Inflammatory macrophage (primary cell): ENCODE measurements around the gene CYLC2.

Source experiments
- DNase-seq, 2 donors: peaks; one replicate each; pipeline ENCODE4 v3.0.0-alpha.2; 2020 to 2022
- total RNA-seq, 18 experiments: gene quantifications; one replicate each; lab custom pipeline; 2026; ENCODE audit warnings: mixed read lengths in 6 of 18, inconsistent platforms in 2 of 18; lab: John Stamatoyannopoulos, UW

CYLC2 gene, protein sequence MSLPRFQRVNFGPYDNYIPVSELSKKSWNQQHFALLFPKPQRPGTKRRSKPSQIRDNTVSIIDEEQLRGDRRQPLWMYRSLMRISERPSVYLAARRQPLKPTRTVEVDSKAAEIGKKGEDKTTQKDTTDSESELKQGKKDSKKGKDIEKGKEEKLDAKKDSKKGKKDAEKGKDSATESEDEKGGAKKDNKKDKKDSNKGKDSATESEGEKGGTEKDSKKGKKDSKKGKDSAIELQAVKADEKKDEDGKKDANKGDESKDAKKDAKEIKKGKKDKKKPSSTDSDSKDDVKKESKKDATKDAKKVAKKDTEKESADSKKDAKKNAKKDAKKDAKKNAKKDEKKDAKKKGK
- total RNA-seq, result 0 to 0.11 (median 0) reads per million in 18 experiments

DNA sequence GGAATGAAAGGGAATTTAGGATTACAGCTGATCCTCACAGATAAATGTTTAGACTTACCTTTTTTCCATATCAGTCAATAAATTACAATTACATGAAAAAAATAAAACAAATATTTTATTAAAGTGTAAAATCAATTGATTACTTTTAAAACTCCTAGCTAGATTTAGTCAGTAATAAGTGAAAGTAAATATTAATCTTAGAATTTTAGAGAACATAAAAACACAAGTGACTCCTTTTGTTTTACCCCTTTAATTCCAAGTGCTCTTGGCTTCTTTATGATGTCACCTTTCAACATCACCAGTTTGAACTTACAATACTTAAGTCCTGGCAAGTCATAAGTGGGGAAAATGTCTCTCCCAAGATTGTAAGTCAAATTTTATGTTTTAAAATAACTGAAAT lies at the start of gene CYLC2:
TSS of gene CYLC2 (plus strand) at position 301 of the 400 bp plus-strand sequence. CDS start at position 349, 48 bp downstream.
- DNase-seq, result no peak

GRCh38 chr9:102950346-102950745 lies 44.8 kb upstream of the CYLC2 start:
- no peak for DNase-seq

DNA sequence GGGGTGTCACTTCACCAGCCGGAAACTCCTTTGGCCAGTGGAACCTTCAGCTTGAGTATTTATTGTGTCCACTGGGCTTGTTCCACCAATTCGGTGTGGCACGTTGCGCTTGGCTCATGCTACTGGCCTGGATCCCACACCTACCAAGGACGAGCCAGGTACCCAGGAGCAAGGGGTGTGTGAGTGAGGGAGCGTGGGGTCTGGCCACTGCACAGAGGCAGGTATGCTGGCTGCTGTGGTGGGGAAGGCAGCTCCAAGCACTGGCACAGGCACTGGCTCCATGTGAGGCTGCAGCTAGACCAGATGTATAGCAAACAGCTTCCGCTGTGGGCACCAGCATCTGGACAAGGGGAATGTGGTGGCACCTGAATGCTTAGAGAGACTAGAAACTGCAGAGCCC lies 28.1 kb upstream of the CYLC2 start:
- no peak for DNase-seq

- DNase-seq, result no peak
Observed at GRCh38 chr9:102967979-102968378, 27.2 kb upstream of the CYLC2 start.

GRCh38 chr9:102972780-102973179 lies 22.4 kb upstream of the CYLC2 start:
- DNase-seq, result no peak

DNA sequence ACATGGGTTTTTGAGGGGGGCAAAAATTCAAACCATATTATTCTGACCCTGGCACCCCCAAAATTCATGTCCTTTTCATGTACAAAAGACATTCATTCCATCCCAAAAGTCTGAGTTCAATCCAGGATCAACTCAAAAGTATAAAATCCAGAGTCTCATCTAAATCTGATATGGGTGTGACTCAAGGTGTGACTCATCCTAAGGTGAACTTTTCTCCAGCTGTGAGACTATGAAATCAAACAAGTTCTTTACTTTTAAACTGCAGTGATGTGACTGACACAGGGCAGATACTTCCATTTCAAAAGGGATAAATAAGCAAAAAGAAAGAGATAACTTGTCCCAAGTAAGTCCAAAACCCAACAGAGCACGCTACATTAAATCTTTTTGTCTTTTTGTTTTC lies 20.6 kb upstream of the CYLC2 start:
- no peak for DNase-seq

- DNase-seq, result no peak
Observed at GRCh38 chr9:102975251-102975650, 19.9 kb upstream of the CYLC2 start.

DNA sequence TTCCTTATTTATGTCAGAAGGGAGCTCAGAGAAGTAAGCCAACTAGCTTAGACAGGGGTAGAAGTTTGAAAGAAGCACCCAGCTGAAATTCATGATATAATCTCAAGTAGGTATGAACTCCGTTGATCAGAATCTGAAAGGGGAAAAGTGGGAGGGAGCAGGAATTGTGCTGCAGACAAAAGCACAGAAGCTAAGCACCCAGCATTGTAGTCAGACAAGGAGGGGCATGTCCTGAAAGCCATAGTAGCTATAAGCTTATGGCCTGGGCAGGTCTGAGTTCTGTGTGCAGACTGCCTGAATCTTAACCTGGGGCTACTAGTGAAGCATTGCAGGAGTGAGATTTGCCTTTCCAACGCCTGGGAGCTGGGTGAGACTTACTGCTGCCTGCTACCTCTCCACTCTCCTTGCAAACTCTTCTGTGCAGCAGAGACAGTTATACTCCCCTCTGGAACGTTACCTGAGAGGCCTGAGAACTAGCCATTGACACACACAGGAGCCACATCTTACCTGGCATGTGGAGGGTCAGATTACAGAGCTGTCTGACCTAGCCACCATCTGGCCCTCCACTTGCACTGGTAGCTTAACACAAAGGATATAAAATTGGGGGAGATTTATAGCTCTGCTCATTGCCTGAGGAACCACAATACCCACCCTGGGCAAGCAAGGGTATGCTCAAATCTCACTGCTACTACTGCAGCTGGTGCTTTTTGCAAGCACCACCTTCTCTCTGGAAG lies 9.8 kb upstream of the CYLC2 start:
- no peak for DNase-seq

DNA sequence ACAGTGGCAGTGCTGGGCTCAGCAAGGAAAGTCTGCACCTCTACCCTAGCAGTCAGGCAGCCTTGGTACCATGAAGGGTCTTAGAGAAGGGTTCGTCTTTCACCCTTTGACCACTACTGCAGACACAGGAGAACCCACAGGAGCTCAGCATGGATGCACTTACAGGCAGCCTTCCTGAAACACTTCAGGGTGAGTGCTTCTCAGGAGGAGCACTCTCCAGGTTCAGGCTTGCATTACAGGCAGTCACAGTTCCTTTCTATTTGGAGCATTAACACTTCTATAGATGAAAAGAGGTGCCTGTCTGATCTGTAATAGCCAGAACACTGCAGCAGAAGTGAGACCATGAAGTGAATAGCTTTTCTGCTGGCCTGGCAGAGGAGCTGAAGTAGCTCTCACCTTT lies 8.7 kb upstream of the CYLC2 start:
- no peak for DNase-seq

DNA sequence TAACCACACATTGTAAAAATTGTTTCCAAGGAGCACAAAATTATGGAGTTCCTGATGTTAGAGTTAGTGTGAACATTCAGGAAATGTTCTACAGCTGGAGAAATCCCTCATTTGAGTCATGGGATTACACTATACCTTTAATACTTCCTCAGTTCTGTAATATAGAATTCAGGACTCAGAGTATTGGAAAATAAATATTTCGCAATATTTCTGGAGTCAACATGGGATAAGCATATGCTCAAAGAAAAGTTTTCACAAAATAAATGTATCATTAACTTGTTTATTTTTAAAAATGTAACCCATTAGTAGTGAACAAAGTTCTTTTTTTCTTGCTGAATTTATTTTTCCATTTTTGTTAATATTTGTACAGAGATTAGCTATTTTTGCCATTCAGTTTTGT lies 8.6 kb downstream of the CYLC2 start:
- DNase-seq, result no peak

- DNase-seq, result no peak
Observed at GRCh38 chr9:103014242-103014641, 19.1 kb downstream of the CYLC2 start.

- no peak for DNase-seq
Observed at GRCh38 chr9:103025796-103026195, 30.7 kb downstream of the CYLC2 start.

- no peak for DNase-seq
Observed at GRCh38 chr9:103037508-103038477, 42.7 kb downstream of the CYLC2 start.

DNA sequence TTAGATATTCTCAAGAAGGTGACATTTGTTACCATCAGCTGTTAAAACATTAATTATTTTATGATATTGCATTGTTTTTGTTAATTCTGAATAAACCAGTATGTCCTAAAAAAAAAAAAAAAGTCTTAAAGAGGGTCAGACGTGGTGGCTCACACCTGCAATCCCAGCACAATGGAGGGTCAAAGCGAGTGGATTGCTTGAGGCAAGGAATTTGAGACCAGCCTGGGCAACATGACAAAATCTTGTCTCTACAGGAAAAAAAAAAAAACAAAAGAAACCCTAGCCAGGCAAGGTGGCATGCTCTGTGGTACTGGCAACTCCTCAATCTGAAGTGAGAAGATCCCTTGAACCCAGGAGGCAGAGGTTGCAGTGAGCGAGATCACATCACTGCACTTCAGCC lies 46.8 kb downstream of the CYLC2 start:
- DNase-seq, result no peak
